HG02981 (cell line): ENCODE data around the gene PLXND1.
"Not testable (repeated sequence)": the region's sequence is repeated elsewhere in the genome, so short reads cannot be mapped to it uniquely, and the experiment has no call there.

Experiments used
- ATAC-seq: cut with Tn5 transposase; IDR thresholded peaks from one replicate; pipeline ENCODE4 v1.9.1; 2021; ENCODE audit warnings: mild to moderate bottlenecking, moderate library complexity; ENCODE audit not compliant: unreplicated experiment

Gene PLXND1

DNA sequence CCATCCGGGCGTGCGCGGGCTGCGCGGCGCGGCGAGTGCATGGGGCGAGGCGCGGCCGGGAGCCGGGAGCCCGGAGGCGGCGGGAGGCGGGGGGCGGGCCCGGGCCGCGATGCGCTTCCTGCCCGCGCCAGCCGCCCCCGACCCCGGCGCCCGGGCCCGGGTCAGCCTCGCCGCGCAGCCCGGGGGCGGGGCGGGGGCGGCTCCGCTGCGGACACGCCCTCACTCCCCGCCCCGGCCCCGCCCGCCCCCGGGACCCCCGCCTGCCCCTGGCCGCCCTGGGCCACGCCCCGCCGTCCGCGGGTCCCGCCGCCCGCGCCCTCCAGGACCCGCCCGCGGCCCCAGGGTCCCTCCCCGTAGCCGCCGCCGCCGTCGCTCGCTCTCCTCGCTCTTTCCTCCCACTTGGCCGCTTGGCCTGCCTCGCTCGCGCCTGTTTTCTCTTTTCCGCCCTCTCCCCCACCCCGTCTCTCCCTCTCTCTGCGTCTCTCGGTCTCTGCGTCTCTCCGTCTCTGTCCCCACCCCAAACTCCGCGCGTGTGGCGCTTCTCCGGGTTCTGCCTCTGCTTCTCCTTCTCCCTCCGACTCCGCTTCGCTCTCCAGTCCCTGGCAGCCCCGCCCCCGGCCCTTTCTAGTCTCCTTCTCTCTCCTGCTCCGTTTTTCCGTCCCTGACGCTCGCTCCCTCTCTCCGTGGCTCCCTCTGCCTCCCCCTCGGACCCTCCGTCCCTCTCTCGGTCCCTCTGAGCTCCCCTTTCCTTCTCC lies at the start of gene PLXND1:
TSS of gene PLXND1 (minus strand) at position 41 of the 755 bp plus-strand sequence. CDS start at position 4, 37 bp downstream.
- ATAC-seq, result no peak

- ATAC-seq, result no peak
Measured at GRCh38 chr3:129655291-129655700, 48.8 kb upstream of the PLXND1 start.

DNA sequence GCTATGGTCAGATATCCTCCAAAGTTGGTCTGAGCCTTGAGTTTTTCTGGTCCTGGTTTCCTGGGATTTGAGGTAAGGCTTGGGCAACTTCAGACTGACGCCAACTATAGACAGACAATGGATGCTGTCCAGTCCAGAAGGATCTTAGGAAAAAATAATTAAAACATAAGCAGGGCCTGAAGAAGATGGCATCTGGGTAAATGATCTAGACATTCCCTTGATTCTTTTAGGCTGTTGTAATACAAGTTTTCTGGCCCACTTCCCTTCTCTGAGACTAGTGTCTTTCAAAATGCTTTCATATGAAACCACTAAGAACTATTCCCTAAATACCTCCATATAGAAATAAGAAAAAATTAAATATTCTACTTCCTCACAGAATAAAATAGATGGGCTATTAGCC lies 47.7 kb upstream of the PLXND1 start:
- ATAC-seq, result no peak

DNA sequence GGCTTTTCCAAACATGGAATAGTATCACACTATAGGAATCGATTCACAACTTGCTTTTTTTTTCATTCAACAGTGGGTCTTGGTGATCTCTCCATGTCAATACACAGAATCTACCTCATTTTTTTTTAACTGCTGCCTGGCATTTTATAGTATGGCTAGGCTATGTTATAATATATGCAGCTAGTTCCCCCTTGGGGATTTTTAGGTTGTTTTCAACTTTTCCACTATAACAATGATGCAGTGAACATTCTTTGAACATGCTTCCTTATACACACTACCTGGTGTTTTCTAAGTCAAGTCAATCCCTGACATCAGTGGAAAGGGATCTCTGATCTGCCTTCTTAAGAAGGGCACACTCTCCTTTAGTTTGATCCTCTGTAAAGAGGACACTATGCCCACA lies 46.5 kb upstream of the PLXND1 start:
- no peak for ATAC-seq

GRCh38 chr3:129651435-129652202 lies 45.1 kb upstream of the PLXND1 start:
- ATAC-seq, result no peak

DNA sequence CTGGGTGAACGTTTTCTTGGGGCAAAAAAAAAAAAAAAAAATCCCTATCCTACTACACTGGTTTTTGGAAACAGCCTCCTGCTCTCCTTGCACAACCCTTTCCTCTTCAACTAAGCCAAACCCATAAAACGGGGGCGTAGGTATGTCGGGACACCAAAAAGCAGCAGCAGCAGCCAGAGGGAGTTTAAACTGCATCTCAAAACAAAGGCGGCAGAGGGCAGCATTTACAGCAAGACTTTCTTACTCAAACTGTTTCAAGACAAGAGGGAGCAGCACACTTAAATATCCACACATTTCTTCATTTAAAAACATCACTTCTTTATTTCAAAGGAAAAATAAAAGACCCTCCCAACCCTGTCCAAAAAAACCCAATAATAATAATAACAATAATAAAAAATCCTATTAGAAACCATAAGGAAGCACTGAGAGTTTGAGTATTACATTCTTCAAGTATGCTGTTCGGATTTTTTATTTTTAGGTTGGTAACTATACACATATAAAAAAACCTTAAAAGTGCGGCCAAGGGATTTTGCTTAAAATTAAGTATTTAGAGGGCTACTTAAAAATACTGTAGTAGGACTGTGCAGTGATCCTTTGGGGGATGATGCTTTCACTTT lies 43.9 kb upstream of the PLXND1 start:
- ATAC-seq, result no peak

DNA sequence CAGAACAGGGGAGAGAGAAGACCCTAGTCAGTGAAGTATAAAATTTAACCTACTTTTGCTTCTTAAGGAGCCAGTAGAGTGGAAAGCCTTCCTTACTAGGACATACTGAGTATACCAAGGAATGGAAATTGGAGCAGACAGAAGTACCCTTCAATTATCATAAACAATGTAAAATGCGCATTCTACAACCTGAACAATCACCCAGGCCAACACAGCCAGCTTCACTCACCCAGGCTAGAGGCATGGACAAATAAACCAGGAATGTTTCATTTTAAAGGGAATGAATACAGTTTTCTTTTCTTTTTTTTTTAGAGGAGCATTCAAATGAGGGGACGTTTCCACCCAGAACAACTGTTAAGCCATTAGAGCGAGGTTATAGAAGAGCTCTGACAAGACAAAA lies 41.9 kb upstream of the PLXND1 start:
- ATAC-seq, result no peak

GRCh38 chr3:129645286-129645685 lies 38.8 kb upstream of the PLXND1 start:
- ATAC-seq, result no peak

GRCh38 chr3:129644836-129645235 lies 38.4 kb upstream of the PLXND1 start:
- no peak for ATAC-seq

DNA sequence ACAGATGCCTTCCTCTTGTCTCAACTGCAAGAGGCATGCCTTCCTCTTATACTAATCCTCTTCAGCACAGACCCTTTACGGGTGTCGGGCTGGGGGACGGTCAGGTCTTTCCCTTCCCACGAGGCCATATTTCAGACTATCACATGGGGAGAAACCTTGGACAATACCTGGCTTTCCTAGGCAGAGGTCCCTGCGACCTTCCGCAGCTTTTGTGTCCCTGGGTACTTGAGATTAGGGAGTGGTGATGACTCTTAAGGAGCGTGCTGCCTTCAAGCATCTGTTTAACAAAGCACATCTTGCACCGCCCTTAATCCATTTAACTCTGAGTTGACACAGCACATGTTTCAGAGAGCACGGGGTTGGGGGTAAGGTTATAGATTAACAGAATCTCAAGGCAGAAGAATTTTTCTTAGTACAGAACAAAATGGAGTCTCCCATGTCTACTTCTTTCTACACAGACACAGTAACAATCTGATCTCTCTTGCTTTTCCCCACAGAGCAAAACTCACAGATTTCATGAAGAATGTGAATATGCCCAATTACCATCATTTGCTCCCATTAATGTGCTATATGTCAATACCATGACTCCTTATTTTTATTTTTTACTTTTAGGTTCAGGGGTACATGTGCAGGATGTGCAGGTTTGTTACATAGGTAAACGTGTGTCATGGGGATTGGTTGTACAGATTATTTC lies 35.2 kb upstream of the PLXND1 start:
- ATAC-seq, result not testable (repeated sequence)

GRCh38 chr3:129640985-129641384 lies 34.5 kb upstream of the PLXND1 start:
- not testable (repeated sequence) for ATAC-seq

DNA sequence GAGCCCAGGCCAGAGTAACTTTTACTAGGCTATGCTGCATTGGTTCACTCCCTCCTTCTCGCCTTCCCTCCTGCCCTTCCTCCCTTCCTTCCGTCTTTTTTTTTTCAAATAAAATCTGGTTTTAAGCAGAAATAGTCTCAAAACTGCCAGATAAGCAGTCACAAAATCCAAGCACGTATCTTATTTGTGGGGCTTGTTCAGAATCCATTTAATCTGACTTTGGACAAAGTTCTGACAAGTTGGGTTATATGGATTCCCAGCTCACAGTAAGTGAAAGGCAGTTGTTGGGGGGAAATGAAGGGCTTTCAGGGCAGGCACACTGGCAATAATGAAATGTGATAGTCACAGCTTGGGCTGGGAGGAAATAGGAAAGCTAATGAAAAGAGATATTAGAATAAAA lies 32.0 kb upstream of the PLXND1 start:
- no peak for ATAC-seq

GRCh38 chr3:129636082-129636481 lies 29.6 kb upstream of the PLXND1 start:
- ATAC-seq, result no peak

- no peak for ATAC-seq
Measured at GRCh38 chr3:129635656-129636055, 29.2 kb upstream of the PLXND1 start.

DNA sequence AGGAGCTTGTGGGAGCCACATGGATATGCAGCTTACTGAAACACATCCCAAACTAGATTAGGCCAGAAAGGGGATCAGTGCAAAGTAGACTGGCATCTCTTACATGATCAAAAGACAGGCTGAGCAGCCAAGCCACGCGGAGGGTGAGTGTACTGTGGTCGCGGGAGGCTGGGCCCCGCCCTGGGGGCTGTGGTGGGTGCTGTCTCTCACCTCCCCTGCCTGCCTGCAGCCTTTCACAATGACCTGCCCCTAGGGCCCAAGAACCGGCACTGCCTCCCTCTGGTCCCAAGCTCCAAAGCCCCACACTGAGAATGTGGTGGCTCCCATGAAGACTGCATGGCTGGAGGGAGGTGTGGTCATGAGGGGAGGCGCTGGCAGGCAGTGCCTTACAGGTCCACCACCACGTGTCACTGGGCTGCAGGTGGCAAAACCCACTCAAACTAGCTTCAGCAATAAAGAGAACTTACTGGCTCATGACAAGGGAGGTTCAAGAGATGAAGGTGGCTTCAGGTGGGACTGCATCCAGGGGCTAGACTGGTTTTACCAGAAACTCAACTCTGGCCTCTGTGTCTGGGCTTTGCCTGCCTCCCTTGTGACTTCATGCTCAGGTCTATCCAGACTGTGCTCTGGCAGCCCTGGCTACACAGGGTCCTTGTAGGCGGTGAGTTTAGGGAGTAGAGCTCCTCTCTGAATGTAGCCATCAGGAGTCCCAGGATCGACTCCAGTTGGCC lies 27.4 kb upstream of the PLXND1 start:
- ATAC-seq, result no peak

- no peak for ATAC-seq
Measured at GRCh38 chr3:129632977-129633376, 26.5 kb upstream of the PLXND1 start.

GRCh38 chr3:129632556-129632955 lies 26.1 kb upstream of the PLXND1 start:
- ATAC-seq, result no peak

GRCh38 chr3:129632056-129632455 lies 25.6 kb upstream of the PLXND1 start:
- no peak for ATAC-seq

DNA sequence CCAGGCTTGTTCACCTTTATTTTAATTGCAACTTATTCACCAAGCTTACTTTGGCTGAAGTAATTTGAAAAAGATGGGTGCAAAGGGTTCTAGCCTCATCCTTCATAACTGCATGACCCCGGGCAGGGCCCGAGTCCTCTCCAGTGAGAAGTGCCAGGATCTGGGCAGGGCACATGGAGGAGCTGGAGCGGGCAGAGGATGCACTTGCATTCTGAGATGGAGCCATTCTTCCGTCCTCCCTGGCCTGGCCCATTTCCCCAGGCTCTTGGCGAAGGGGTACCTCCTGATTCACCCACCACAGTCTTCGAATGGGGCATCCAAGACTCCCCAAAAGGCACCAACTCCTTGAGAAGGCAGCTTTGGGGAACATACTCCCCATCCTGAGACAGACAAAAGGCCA lies 22.5 kb upstream of the PLXND1 start:
- no peak for ATAC-seq

DNA sequence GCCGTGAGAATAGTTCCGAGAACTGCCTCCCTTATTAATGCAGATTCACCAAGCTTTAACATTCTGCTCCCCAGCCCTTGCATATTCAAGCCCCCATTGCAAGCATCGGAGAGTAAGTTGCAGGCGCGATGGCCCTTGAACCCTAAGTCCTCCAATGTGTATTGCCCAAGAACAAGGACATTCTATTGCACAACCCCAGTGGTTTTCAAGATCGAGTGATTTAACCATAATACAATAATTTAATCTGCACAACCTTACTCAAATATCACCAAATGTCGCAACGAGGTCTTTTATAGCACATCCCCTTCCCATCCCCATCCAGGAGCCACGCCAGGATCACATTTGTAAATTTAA lies 21.7 kb upstream of the PLXND1 start:
- ATAC-seq, result no peak
